ENCODE measurements around the gene IFNA4. TPM values are rescaled to one million over a fixed set of nuclear protein-coding genes. Genes with fewer than 3 reads are reported as not detected.

Gene IFNA4
- total RNA-seq, 1 experiment from 2014 or later: not detected

DNA sequence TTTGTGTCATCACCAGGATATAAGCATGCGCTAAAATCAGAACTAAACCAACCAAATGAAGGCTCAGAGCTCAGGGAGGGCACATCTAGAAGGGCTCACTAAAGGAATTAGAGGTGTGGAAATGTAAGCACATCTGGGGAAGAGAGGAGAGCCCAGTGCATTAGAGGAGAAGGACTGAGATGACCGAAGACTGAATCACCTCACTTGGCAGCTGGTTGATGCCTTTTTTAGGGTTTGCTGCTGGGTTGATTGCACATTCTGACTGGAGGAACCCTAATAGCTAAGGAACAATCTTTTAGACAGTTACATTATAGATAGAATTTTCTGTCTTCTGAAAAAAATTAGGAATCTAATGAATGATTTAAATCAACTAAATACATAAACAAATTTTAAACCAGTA, 12.7 kb downstream of the IFNA4 start (continued):
- TF ChIP-seq, protein P1, sequence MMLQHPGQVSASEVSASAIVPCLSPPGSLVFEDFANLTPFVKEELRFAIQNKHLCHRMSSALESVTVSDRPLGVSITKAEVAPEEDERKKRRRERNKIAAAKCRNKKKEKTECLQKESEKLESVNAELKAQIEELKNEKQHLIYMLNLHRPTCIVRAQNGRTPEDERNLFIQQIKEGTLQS (IDR thresholded peaks at IDR 0.05): no peak
- TF ChIP-seq ZNF274 (IDR thresholded peaks at IDR 0.05; ENCODE audit: low read depth, low read length): no peak
- no peak for TF ChIP-seq ELF1 (IDR thresholded peaks at IDR 0.05; ENCODE audit: borderline replicate concordance, low read depth)
- no peak for TF ChIP-seq CTCF (IDR thresholded peaks at IDR 0.05 in 2 of 3, conservative IDR thresholded peaks at IDR 0.05 in 1 of 3; ENCODE audit: borderline replicate concordance in 1 of 3, insufficient read depth in 1 of 3, low read depth in 2 of 3, low read length in 2 of 3)
- TF ChIP-seq, protein P2, sequence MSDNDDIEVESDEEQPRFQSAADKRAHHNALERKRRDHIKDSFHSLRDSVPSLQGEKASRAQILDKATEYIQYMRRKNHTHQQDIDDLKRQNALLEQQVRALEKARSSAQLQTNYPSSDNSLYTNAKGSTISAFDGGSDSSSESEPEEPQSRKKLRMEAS (IDR thresholded peaks at IDR 0.05): no peak
- no peak for TF ChIP-seq CEBPB (IDR thresholded peaks at IDR 0.05; ENCODE audit: low read depth)
- no peak for TF ChIP-seq POLR2A (IDR thresholded peaks at IDR 0.05; ENCODE audit: borderline replicate concordance, extremely low read depth, insufficient read depth, insufficient read length)
- TF ChIP-seq SRF (IDR thresholded peaks at IDR 0.05; ENCODE audit: low read depth): no peak

GRCh38 chr9:21172156-21172555, 15.2 kb downstream of the IFNA4 start:
- H3K27me3 ChIP-seq (ENCODE audit: insufficient read depth, low read length): no peaks in the 10 kb centered on the region
- CTCF ChIA-PET: no interaction called here
- TF ChIP-seq JUND (IDR thresholded peaks at IDR 0.05): no peak
- no peak for TF ChIP-seq POLR2A (IDR thresholded peaks at IDR 0.05; ENCODE audit: borderline replicate concordance, extremely low read depth, insufficient read depth, insufficient read length)
- TF ChIP-seq, protein P1 (IDR thresholded peaks at IDR 0.05): no peak
- no peak for TF ChIP-seq SRF (IDR thresholded peaks at IDR 0.05; ENCODE audit: low read depth)
- TF ChIP-seq EGR1 (IDR thresholded peaks at IDR 0.05; ENCODE audit: low read depth): no peak
- TF ChIP-seq POLR2AphosphoS5 (IDR thresholded peaks at IDR 0.05; ENCODE audit: low read depth, low read length): no peak
- TF ChIP-seq ZFX (IDR thresholded peaks at IDR 0.05): no peak
- TF ChIP-seq REST (IDR thresholded peaks at IDR 0.05; ENCODE audit: low read depth): no peak
- no peak for TF ChIP-seq FOSL1 (IDR thresholded peaks at IDR 0.05; ENCODE audit: low read depth)
- TF ChIP-seq ELF1 (IDR thresholded peaks at IDR 0.05; ENCODE audit: borderline replicate concordance, low read depth): no peak
- TF ChIP-seq ZBTB33 (IDR thresholded peaks at IDR 0.05; ENCODE audit: extremely low read depth, insufficient replicate concordance, low read length): no peak
- no peak for TF ChIP-seq SP1 (IDR thresholded peaks at IDR 0.05; ENCODE audit: low read depth)
- TF ChIP-seq EZH2phosphoT487 (IDR thresholded peaks at IDR 0.05; ENCODE audit: borderline replicate concordance): no peak
- no peak for TF ChIP-seq EZH2 (IDR thresholded peaks at IDR 0.05)

More at GRCh38 chr9:21172156-21172555, 15.2 kb downstream of the IFNA4 start:
- POLR2A ChIA-PET: no interaction called here
- no TSS peak for BruUV-seq (replicated peaks)
- no peaks in the 10 kb centered on the region for H3K9me2 ChIP-seq (ENCODE audit: insufficient read depth)
- RAD21 ChIA-PET (ENCODE audit: low non-redundant PET in 1 of 2, low total read pairs in 2 of 2, uncharacterized antibody in 2 of 2, unreplicated experiment in 2 of 2): no interaction called here
- H4K20me1 ChIP-seq (ENCODE audit: insufficient read depth): no peaks in the 10 kb centered on the region
- H3K79me2 ChIP-seq (ENCODE audit: insufficient read depth, low read length): no peaks in the 10 kb centered on the region
- no peaks in the 10 kb centered on the region for H3K36me3 ChIP-seq (ENCODE audit: control insufficient read depth in 1 of 2, insufficient read depth in 2 of 2, low read length in 2 of 2)
- ATAC-seq (no peak), DNase-seq (ENCODE audit: low read depth, low spot score) (no peak)
- H3K4me3 ChIP-seq (replicated peaks in 1 of 2; ENCODE audit: low read depth in 1 of 2, low read length in 2 of 2): no peak overlapping the region
- no peak overlapping the region for H3K9ac ChIP-seq (ENCODE audit: low read length)
- H3K4me2 ChIP-seq (ENCODE audit: low read length): no peak overlapping the region
- H3K9me3 ChIP-seq (ENCODE audit: control insufficient read depth in 1 of 2, insufficient read depth in 1 of 2, low read depth in 1 of 2, low read length in 2 of 2): no peaks in the 10 kb centered on the region
- intact Hi-C loops (cut with micrococcal nuclease): no loop called here
- H3K4me1 ChIP-seq (ENCODE audit: control insufficient read depth in 1 of 2, insufficient read depth in 2 of 2, low read length in 2 of 2): no peaks in the 10 kb centered on the region
- no peak overlapping the region for H2AFZ ChIP-seq (ENCODE audit: low read depth, low read length, poor library complexity, severe bottlenecking)
- H3K27ac ChIP-seq (ENCODE audit: low read depth, low read length): no peak overlapping the region
